Ammon's horn (tissue), 1 donor: ENCODE results near the gene SLC25A18.

ENCODE experiments used
- DNase-seq: peaks from one replicate; pipeline ENCODE4 v3.0.0-alpha.2; 2016; ENCODE audit warnings: low spot score

SLC25A18 gene

DNA sequence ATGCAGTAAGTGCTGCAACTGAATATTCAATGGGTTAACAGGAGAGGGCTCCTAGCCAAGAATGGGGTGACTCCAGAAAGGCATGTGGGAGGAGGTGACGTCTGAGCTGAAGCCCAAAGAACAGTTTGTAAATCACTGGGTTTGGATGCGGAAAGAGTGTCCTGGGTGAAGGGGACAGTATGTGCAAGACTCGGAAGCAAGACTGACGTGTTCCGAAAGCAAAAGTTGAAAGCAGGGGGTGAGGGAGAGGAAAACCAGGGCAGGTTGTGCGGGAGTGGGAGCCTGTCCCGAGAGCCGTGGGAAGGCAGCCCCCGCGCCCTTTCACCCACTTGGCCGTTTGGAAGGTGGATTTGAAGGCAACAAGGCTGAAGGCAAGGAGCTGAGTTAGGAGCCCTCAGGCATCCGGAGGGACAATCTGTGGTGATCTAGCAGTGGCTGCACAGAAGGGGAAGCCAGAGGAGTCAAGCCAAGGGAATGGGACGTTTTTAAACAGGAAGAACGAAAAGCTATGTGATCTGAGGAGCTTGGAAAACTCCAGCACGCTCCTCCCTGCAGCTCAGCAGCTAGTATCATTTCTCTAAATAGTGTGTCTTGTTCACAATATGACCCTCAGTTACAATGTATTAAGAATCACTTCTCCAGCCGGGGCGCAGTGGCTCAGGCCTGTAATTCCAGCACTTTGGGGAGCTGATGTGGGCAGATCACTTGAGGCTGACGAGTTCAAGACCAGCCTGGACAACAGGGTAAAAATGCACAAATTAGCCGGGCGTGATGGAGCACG lies 7.7 kb downstream of the SLC25A18 start:
- peak; percentile 89 for DNase-seq

DNA sequence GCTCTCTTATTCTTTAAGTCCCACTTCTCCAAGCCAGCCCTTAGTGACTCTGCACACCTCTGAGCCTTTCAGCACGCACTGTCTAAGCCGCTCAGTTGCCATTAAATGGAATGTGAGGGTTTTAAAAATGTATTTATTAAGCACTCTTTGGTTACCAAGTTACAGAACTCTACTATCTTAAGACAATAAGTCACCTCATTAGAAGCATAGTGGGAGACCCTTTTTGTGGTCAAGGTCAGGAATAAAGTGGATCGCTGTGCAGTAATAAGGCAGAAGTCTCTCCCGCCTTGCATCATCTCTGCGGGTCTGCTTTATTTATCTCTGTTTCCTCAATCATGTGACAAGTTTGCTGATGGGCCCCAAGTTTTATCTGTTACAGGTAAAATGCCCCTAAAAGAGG lies 11.9 kb downstream of the SLC25A18 start:
- DNase-seq = no peak

DNA sequence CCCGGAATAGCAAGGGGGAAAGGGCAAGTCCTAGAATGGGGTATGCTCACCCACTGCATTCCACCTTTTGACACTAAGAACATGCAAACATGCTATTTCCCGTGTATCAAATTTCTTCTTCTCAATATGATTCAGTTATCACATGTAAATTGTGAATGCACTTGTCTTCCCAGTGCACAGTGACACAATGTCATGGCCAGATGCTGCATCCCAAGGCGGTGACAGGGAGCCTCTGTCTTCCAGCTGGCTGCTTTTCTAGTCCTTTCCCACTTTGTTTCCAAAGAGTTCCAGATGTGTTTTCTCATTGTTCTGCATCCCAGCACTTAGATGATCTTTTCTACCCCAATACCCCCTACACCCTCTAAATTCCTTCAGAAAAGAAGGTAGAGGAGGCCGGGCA lies 12.4 kb downstream of the SLC25A18 start:
- peak; percentile 63 for DNase-seq

DNA sequence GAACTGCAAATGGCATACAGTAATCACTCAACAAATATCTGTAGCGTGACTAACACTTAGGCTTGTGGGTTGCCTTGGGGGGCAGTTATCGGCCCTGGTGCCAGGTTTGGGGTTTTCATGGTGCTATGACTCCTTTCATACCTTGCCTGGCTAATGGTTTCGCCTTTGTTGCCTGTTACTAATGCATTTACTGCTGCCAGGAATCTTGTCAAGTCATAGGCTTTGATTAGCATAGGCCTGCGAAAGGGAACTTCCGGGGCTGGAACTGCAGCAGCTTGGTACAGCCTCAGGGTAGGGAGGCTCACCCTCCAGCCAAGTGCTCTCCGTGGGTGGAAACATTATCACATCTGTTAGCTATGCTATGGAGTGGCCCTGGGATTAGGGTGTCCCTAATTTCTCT lies 13.2 kb downstream of the SLC25A18 start:
- DNase-seq = no peak

DNA sequence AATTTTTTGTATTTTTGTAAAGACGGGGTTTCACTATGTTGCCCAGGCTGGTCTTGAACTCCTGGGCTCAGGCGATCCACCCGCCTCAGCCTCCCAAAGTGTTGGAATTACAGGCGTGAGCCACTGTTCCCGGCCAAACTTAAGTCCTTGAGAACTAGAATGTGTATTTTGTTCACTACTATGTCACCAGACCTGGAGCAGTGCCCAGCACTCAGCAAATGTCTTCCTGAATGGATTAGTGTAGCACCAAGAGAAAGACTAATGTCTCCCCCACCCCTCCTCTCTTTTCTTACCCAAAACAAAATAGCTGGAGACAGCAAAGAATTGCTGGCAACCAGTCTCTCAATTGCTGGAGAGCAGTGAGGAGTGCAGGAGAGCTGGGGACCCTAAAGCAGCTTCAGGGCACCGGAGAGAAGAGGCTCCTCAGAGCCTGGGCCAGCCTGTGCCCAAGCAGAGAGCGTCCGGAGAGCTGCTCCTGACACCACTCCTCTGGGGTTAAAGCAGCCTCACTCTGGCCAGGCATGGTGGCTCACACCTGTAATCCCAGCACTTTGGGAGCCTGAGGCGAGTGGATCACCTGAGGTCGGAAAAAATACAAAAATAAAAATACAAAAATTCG lies 14.9 kb downstream of the SLC25A18 start:
- peak; percentile 85 for DNase-seq

DNA sequence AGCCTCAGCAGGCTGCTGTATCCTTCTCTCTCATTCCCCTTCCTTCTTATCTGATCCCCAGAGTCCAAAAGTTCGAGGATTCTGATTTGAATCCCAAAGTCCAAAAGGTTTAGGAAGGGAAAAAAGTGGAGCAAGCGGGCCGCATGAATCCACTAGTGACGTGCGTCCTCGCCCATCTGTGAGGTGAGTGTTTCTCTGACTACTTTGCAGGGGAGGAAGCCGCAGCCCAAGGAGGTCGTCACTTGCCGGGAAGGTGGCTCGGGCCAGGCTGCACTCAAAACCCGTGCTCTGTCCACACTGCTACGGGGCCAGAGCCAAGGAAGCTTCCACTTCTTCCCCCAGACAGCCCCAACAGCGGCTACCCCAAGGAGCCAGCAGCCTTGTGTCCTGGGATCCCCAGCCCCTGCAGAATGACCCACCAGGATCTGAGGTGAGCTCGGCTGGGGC lies 16.3 kb downstream of the SLC25A18 start:
- no peak for DNase-seq

DNA sequence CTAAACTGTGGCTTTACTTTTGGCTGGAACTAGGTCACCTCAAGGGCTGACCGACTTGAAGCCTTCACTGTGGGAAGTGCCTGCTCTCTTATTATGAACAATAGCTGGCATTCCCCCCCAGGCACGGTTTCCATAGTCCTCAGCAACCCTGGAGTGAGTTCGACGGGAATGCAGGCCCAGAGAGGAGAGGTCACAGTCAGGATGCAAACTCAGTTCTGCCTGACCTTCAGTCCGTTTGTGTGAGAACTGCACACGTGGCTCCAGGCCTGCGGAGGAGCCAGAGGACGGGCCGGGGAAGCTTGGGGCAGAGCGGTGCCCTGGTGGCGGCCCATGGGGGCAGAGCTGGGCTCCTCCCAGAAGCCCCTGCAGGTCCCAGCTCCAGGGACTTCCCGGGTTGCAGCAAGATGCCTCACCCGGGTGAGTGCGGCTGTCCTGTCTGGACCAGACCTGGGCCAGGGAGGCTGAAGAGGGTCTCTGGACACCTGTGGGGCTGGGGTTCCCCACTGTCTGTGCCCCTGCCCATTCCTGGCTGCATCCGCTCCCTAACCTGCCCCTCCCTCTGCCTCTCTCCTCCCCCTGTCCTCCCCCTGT lies 17.2 kb downstream of the SLC25A18 start:
- DNase-seq = no peak

DNA sequence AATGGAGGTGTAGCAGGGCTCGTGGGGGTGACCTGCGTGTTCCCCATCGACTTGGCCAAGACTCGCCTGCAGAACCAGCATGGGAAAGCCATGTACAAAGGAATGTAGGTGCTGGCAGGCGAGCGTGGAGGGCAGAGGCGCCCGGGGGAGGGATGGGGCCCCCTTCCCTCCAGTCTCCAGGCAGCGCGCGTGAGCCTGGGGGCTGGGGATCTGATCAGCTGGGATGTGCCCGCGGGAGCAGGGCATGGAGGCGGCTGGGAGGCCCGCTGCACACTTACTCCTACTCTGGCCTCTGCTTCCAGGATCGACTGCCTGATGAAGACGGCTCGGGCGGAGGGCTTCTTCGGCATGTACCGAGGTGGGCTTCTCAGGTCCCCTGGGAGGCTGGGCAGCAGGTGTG lies 17.8 kb downstream of the SLC25A18 start:
- no peak for DNase-seq

DNA sequence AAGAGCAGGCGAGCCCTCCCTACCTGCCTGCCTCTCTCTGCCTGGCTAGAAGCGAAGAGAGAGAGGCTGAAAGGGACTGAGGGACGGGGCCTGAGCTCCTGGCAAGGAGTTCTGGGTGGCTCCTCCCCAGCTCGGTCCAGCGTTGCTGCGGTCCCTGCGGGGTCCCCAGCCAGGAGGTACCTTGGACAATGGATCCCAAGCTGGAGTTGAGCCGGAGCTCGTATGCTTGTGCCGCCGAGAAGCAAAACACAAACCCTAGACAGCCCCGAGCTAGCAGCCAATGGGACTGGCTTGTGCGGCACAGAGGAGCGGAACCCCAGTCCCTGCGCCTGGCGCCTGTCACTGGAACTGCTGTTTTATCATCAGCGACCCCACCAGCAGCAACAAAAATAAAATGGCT lies 18.3 kb downstream of the SLC25A18 start:
- DNase-seq = no peak

DNA sequence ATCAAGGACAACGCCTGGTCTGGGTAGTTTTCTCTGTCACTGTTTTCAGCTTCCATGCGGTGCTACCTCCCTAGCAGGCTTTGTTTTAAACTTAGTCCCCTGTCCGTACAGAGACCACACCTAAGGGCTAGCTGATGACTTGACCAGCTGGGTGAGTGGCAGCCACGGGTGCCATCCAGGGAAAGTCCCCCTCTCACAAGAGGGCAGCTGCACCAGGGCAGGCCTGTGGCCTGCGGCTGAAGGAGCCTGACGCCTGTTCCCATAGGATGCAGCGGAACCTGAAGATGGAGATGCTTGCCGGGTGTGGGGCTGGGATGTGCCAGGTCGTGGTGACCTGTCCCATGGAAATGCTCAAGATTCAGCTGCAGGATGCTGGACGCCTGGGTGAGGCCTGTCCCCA lies 19.9 kb downstream of the SLC25A18 start:
- no peak for DNase-seq

DNA sequence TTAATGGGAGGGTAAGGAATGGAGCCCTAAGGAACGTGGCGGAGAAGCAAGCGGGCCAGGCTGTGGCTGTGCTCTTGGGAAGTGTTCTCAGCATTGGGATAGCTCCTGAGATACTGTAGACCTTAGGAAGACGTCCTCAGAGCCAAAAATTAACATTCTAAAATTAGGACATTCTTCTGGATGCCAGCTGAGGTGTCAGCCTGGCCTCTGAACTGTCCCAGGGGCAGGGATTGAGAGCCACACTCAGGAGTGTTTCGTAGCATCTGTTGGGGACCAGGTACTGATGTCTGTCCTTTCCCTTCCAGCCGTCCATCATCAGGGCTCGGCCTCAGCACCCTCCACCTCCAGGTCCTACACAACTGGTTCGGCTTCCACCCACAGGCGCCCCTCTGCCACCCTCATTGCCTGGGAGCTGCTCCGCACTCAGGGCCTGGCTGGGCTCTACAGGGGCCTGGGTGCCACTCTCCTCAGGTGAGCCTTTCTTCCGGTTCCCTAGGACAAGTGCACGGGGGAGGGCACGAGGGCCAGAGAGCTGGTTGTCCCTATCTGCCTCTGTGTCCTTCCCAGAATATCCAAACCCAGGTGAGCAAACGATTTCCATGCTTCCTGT lies 23.6 kb downstream of the SLC25A18 start:
- no peak for DNase-seq

DNA sequence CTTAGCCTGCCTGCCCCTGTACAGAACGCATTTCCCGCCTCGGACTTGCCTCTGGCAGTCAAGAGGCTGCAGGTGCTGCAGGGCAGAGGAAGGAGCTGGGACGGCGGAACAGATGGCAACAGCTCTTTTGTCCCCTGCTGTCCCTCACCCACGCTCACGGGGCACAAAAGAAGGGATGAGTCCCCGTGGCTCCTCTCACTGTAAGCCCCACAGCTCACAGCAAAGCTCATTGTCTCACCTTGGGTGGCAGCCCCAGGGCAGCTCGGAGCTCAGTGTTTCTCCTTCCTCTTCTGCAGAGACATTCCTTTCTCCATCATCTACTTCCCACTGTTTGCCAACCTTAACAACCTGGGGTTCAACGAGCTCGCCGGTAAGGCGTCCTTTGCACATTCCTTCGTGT lies 24.3 kb downstream of the SLC25A18 start:
- DNase-seq = no peak

DNA sequence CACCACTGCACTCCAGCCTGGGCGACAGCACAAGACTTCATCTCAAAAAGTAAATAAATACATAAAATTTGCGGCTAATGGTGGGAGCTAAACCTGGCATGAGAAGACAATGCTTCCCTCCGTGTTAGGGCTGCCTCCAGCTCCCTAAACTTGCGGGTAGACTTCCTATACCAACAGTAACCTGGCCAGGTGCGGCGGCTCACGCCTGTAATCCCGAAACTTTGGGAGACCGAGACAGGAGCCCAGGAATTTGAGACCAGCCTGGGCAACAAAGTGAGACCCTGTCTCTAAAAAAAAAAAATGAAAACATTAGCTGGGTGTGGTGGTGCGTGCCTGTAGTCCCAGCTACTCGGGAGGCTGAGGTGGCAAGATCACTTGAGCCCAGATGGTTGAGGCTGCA lies 25.3 kb downstream of the SLC25A18 start:
- no peak for DNase-seq

DNA sequence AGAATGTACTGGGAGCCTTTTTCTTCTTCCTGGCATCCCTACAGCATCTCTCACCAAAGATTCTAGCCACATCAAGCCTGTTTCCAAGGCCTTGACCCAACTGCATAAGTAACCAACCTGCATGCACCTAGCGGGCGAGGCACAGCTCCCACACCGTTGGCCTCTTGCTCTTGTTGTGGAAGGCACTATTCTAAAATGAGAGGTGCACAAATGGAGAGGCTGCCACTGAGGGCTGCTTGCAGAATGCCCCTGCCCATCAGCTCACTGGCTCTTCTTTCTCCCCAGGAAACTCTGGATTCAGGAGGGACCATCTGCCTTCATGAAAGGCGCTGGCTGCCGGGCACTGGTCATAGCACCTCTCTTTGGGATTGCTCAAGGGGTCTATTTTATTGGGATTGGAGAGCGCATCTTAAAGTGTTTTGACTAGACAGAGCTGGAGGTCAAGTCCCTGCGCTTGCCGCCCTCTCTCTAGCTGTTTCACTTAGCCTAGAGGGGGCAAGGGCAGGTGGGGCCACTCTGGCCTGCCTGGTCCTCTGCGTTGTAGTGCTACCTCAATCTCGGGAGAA lies 26.6 kb downstream of the SLC25A18 start:
- no peak for DNase-seq

DNA sequence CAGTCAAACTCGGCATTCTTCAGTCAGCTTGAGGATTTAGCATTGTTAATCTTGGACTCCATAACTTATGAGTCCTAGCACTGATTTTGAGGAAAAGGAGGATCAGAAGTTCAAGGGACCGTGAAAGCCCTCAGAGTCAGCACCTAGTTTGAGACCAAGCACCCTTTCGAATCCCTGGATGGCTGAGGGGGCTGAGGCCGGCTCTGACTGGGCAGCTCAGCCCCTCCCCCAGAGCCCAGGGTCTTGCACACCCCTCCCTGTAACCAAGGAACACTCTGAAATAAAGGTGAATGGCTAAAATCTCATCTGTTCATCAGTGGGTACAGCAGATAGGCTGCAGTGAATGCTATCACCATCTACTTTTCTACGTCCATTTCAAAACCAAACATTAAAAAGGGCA lies 27.3 kb downstream of the SLC25A18 start:
- no peak for DNase-seq

DNA sequence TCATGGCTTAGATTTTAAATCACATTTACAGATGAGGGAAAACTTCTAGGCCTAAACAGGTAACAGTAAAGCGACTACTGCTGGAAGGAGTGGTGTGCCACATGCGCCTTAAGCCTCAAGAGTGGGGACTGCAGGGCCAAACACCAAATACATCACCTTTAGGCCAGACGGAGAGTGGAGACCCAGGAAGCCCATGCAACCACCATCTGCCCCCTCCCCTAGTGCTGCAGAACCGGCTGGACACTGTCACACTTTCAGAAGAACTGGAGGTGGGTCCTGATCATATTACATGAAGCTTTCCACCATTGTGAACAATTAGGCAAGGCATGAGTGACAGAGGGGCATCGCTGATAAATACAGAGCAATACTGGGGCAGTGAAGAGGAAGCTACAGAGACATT lies 28.9 kb downstream of the SLC25A18 start:
- DNase-seq = no peak

DNA sequence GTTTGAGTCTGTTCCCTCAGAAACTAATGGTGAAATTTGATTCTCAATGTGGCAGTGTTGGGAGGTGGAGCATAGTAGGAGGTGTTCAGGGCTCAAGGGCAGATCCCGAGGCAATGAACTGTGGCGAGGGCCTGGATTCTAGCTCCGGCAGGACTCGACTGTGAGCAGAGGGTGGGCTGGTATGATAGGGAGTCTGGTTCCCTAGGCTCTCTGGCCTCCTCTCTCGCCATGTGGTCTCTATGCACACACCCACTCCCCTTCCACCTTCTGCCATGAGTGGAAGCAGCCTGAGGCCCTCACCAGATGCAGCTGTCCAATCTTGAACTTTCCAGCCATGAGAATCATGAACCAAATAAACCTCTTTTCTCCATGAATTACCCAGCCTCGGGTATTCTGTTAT lies 32.9 kb downstream of the SLC25A18 start:
- no peak for DNase-seq

DNA sequence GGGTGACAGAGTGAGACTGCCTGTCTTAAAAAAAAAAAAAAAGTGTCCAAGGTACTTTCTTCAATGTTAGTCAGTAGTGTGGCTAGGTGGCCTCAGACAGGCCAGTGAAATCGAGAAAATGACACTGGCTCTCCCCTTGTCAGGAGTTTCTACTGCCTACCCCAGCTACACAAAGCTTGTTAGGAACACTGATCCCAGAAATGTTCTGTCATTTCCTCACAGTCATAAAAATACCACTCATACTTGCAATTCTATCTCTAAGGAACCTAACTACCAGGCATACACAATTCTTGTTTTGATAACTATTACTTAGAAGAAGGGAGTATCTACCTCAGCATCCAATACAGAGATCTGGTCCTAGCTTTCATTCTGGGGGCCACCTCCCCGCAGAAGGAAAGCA lies 33.9 kb downstream of the SLC25A18 start:
- no peak for DNase-seq

DNA sequence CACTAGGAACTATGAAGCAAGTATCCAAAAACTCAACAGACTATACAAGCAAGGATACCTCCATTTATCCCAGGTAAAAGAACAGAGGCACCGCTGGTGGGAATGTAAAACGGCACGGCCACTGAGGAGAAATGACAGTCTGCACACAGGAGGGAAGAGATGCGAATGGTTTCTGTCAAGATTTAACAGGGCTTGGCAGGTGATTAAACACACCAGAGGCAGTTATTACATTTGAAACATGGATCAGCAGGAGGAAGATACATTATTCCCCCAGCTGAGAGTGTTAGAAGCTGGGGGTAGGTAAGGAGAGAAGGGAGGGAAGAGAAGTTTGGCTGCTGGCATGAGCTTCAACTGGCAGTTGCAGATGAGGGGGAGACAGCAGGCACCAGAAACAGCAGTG lies 35.0 kb downstream of the SLC25A18 start:
- DNase-seq = no peak

DNA sequence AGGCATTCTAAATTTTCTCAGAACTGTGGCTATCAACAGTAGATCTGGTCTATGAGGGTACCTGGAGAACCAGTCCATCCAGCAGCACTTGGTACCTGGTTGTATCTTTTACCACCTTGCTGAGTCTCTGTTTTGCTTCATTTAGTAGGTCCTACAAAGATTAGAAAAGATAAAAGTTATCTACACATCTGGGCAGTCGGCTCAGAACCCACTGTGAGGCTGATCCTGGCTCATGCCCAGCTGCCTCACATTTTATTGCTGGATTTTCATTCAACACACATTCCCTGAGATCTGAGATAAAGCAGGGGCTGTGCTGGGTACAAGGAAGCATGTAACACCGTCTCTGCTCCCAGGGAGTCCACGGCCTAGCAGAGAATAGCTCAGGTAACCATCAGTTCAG lies 37.7 kb downstream of the SLC25A18 start:
- no peak for DNase-seq

DNA sequence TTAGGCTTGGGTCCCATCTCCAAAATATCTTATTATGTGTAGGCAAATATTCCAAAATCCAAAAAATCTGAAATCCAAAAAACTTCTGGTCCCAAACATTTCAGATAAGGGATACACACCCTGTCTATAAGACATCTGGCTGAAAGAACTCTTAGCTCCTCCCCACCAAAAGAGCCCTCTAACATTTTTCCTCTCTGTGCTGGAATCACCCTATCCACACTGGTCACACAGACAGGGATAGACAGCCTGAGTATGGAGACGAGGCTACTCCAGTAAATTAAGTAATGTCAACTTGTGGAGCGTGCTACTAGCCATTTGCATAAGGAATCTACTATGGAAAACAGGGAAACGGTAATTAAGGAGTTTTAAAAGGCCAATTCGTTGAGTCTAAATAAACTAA lies 40.4 kb downstream of the SLC25A18 start:
- DNase-seq = no peak

DNA sequence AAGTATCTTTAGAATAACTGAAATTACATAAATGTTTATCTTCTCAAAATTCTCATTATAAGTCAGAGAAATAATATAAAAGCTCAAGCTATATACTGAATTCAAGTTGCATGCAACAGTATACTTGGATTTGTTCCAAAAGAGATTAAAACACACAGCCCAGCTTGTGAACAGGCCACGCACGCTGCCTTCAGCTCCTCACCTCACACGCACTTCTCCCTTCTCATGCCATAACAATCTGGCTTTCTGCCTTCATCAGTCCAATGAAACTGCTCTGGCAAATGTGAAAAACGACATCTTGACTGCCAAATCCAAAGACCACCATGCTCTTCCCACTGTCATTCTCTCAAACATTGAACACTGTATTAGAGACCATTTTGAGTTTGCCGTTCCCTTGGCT lies 43.2 kb downstream of the SLC25A18 start:
- no peak for DNase-seq
